AG09319 (cell line): ENCODE data around the gene KNL1.
A peak's percentile ranks its signal among the peaks of the same experiment; 100 is the strongest.

Experiments
- DNase-seq: peaks from one replicate; pipeline ENCODE4 v3.0.0-alpha.2; 2010; ENCODE audit warnings: low read depth; ENCODE audit errors: extremely low read depth
- TF ChIP-seq, protein P1 (sequence below): IDR thresholded peaks from 2 replicates; pipeline ENCODE4 v1.5.1; 2011; ENCODE audit warnings: low read depth, mild to moderate bottlenecking, inconsistent platforms, low read length, moderate library complexity

Gene KNL1

DNA sequence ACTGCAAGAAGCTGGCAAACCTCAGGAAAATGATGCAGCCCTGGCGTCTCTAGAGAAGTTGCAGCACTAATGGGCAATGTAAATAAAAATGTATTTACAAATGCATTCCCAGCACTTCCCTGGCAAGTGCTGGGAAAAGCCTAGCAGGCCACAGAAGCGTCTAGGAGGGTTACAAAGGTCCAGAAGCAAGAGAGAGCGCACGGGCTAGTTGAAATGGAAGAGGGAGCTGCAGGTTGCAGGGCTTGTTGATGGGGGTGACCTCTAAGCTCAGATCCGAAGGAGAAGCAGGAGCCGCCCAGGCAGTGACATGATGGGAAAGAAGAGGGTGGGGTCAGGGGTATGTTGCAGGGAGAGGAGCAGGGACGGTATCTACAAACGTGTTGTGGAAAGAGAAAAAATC is 2.7 kb upstream of the KNL1 start:
- TF ChIP-seq, protein P1, sequence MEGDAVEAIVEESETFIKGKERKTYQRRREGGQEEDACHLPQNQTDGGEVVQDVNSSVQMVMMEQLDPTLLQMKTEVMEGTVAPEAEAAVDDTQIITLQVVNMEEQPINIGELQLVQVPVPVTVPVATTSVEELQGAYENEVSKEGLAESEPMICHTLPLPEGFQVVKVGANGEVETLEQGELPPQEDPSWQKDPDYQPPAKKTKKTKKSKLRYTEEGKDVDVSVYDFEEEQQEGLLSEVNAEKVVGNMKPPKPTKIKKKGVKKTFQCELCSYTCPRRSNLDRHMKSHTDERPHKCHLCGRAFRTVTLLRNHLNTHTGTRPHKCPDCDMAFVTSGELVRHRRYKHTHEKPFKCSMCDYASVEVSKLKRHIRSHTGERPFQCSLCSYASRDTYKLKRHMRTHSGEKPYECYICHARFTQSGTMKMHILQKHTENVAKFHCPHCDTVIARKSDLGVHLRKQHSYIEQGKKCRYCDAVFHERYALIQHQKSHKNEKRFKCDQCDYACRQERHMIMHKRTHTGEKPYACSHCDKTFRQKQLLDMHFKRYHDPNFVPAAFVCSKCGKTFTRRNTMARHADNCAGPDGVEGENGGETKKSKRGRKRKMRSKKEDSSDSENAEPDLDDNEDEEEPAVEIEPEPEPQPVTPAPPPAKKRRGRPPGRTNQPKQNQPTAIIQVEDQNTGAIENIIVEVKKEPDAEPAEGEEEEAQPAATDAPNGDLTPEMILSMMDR, result no peak
- no peak for DNase-seq

DNA sequence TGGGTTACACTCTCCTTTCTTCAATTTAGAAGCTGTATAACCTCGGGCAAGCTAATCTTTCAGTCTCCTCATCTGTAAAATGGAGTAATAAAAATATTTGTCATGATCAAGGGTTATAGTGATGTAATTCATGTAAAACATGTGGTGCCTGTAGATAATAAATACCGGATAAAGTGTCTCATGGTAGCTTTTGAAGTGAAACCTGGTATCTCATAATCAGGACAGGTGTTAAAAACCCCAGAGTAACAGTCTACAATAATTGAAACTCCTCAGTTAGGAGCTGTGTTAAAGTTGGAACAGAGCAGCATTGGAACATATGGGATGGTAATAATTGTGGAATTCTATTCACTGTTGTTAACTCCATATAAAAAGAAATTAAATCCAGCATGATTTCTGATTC is 884 bp upstream of the KNL1 start:
- TF ChIP-seq, protein P1, result no peak
- no peak for DNase-seq

DNA sequence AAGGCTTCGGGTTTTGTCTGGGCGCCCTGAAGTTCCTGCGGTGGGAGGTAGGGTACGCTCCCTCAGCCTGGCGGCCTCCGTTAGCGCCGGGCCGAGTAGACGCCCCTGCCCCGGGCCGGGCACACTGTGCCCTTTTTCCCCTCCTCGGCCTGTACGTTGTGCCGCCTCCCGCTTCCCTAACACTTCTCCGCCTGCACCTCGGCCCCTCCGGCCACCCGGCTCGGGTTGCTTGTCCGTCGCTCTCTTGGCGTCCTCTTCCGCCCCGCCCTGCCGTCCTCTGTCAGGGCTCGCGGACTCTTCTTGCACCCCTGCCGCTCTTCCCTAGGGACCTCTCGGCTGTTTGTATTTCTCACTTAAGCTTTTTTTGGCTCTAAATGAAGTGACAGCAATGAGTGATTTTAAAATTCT is 384 bp downstream of the KNL1 start:
- TF ChIP-seq, protein P1, result peak; percentile 3
- DNase-seq, result no peak

DNA sequence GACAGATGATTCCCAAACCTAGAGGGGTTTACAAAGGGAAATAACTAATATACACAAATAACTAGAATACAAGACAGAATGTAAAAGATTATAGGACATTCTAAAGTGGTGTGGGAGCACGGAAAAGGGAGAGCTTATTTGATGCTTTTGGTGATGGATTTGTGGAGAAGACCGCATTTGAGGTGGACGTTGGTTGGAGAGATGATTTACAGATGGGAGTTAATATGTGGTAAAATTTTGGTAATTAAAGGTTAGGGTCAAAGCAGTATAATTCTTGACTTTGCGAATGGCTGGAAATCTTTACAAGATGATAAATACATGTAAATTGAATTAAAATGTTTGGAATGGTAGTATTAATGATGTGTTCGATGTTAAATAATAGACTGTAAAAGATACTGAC is 1.2 kb downstream of the KNL1 start:
- TF ChIP-seq, protein P1, result no peak
- DNase-seq, result no peak

DNA sequence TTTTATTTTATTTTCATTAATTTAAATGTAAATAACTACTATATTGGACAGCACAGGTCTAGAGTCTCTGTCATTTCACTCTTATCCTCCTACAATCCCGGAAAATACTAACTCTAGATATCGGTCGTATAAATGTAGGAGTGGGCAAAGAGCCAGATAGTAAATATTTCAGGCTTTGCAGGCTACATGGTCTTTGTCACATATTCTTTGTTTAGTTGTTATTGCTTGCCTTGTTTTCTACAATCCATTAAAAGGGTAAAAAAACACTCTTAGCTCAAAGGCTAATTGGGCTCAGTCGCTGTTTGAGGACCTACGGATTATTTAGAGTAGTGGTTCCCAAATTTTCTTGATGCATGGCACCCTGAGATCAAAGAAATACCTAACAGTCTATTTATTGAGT is 1.7 kb downstream of the KNL1 start:
- TF ChIP-seq, protein P1, result no peak
- DNase-seq, result no peak

DNA sequence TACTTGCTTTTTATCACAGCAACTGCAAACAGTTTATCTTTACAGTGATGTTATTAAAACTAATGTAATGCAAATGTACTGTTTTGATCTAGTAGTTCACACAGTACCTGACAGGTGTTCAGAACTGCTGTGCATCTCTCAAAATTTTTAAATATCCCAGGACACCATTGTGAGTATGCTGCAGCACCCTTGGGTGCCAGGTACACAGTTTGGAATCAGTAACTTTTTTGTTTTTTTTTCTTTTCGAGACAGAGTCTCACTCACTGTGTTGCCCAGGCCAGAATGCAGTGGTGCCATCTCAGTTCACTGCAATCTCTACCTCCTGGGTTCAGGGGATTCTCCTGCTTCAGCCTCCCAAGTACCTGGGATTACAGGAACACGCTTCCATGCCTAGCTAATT is 3.0 kb downstream of the KNL1 start:
- TF ChIP-seq, protein P1, result no peak

DNA sequence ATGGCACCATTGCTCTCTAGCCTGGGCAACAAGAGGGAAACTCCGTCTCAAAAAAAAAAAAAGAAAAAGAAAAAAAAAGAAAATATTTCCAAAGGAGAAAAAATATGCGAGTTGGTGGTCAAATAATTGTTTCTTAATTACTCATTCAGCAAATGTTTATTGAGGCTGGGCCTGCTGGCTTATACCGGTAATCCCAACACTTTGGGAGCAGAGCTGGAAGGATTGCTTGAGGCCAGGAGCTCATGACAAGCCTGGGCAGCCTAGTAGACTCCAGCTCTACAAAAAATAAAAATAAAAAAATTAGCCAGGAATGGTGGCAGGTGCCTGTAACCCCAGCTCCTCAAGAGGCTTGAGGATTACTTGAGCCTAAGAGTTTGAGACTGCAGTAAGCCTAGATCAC is 4.1 kb downstream of the KNL1 start:
- TF ChIP-seq, protein P1, result no peak
- DNase-seq, result no peak

More for the DNA sequence above, 3.0 kb downstream of the KNL1 start:
- no peak for DNase-seq

DNA sequence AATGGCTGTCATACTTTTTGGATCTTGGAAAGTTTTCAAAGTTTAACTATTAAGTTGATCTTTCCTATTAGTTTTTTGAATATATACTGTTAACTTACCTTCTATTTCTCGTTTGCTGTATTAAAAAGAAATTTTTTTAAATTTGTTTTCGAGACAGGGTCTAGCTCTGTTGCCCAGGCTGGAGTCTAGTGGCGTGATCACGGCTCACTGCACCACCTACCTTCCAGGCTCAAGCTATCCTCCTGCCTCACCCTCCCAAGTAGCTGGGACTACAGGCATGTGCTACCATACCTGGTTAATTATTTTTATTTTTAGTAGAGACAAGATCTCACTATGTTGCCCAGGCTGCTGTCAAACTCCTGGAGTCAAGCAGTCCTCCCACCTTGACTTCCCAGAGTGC is 4.6 kb downstream of the KNL1 start:
- TF ChIP-seq, protein P1, result no peak
- no peak for DNase-seq
